Mucosa of descending colon (tissue), 3 donors: ENCODE measurements around the gene CTDSPL. TPM values are rescaled to one million over a fixed set of nuclear protein-coding genes. Genes with fewer than 3 reads are reported as not detected.

Experiments used
- ATAC-seq: fragments of 200-7000 bp; cut with Tn5 transposase; one replicate; pipeline ENCODE4 v1.9.1; 2020; ENCODE audit warnings: mild to moderate bottlenecking, moderate library complexity
- DNase-seq, 3 donors: peaks; one replicate each; pipeline ENCODE4 v3.0.0-alpha.2; 2020
- H3K36me3 ChIP-seq: fragments of 200-600 bp; one replicate; pipeline ENCODE4 v1.8.0; 2021; ENCODE audit warnings: low read depth, mild to moderate bottlenecking
- H3K4me1 ChIP-seq: fragments of 200-600 bp; one replicate; pipeline ENCODE4 v1.8.0; 2021; ENCODE audit warnings: low read depth, mild to moderate bottlenecking
- H3K4me3 ChIP-seq: fragments of 200-600 bp; one replicate; pipeline ENCODE4 v1.8.0; 2021; ENCODE audit warnings: mild to moderate bottlenecking
- H3K9me3 ChIP-seq: fragments of 200-600 bp; one replicate; pipeline ENCODE4 v1.8.0; 2021; ENCODE audit warnings: mild to moderate bottlenecking
- intact Hi-C, 2 donors: fragments of 100-400 bp; cut with DNase I in 1 of 2; cut with micrococcal nuclease in 1 of 2; formaldehyde crosslinking; loops; one replicate each; pipeline versions ENCODE4 v1.11.0 to v1.11.1; 2022; cut with DNase I, micrococcal nuclease
- total RNA-seq, 3 donors: library from RNA; stranded (reverse); fragmentation: NEBNext Ultra II Directional in 2 of 3; extraction: Animal tissue kit (Norgen Biotek cat#: 25700) in 2 of 3; gene quantifications; one replicate each; pipeline versions ENCODE4 v1.2.1 to v1.2.4, GENCODE V29; 2021 to 2023
- TF ChIP-seq, protein P1 (sequence below): fragments of 200-600 bp; IDR thresholded peaks from one replicate; pipeline ENCODE4 v1.8.0; 2022; ENCODE audit warnings: antibody characterized with exemption, mild to moderate bottlenecking
- donor health status: DM: no; HTN: no; CAD: no; lungs with moderate emphysema.
- donor health status: DM: no; HTN: no; CAD: no.
- donor health status: DM: no; HTN: yes; CAD: no.

The CTDSPL gene
- total RNA-seq, 3 donors from 2014 or later = 59.1 to 89.7 (median 88.1) TPM

DNA sequence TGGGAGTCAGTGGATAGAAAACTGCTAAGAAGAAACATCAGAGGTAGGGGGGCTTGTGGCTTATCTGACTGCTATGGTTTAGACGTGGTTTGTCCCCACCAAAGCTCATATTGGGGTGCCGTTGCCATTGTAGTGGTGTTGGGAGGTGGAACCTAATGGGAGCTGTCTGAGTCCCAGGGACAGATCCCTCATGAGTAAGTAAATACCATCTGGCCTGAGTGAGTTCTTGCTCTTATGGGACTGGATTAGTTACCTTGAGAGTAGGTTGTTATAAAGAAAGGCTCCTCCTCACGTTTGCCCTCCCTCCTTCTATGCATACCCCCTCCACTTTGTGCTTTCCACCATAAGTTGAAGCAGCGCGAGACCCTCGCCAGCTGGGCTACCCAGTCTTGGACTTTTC, 75.5 kb downstream of the CTDSPL start:
- H3K4me1 ChIP-seq = peaks cover 45% of the 10 kb centered on the region
- no peaks in the 10 kb centered on the region for H3K9me3 ChIP-seq
- H3K4me3 ChIP-seq = no peak overlapping the region
- intact Hi-C loops = no loop called here
- DNase-seq (no peak), ATAC-seq (no peak)
- TF ChIP-seq, protein P1, sequence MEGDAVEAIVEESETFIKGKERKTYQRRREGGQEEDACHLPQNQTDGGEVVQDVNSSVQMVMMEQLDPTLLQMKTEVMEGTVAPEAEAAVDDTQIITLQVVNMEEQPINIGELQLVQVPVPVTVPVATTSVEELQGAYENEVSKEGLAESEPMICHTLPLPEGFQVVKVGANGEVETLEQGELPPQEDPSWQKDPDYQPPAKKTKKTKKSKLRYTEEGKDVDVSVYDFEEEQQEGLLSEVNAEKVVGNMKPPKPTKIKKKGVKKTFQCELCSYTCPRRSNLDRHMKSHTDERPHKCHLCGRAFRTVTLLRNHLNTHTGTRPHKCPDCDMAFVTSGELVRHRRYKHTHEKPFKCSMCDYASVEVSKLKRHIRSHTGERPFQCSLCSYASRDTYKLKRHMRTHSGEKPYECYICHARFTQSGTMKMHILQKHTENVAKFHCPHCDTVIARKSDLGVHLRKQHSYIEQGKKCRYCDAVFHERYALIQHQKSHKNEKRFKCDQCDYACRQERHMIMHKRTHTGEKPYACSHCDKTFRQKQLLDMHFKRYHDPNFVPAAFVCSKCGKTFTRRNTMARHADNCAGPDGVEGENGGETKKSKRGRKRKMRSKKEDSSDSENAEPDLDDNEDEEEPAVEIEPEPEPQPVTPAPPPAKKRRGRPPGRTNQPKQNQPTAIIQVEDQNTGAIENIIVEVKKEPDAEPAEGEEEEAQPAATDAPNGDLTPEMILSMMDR = no peak
- no peaks in the 10 kb centered on the region for H3K36me3 ChIP-seq

DNA sequence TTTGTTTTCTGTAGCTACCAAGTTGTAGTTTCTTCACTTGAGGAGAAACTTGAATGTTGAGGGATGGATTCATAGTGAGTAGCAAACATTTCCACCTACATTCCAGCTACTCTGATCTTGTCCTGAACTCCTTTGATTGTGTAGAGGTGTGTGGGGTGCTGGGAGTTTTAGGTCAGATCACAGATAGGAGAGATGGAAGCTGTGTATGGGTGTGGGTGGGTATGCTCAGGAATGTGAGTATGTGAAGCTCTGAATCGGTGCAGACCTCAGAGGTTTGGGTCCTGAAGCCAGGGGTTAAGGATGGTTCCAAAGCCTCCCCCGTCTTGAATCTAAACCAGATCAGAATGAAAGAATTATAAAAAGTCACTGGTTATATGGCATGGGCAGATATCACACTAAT, 76.3 kb downstream of the CTDSPL start:
- DNase-seq = no peak
- TF ChIP-seq, protein P1 = no peak
- Histone ChIP-seq H3K4me1 (peaks cover 53% of the 10 kb centered on the region), H3K4me3 (no peak overlapping the region), H3K36me3 (no peaks in the 10 kb centered on the region), H3K9me3 (no peaks in the 10 kb centered on the region)
- ATAC-seq = no peak
- intact Hi-C loops = no loop called here

DNA sequence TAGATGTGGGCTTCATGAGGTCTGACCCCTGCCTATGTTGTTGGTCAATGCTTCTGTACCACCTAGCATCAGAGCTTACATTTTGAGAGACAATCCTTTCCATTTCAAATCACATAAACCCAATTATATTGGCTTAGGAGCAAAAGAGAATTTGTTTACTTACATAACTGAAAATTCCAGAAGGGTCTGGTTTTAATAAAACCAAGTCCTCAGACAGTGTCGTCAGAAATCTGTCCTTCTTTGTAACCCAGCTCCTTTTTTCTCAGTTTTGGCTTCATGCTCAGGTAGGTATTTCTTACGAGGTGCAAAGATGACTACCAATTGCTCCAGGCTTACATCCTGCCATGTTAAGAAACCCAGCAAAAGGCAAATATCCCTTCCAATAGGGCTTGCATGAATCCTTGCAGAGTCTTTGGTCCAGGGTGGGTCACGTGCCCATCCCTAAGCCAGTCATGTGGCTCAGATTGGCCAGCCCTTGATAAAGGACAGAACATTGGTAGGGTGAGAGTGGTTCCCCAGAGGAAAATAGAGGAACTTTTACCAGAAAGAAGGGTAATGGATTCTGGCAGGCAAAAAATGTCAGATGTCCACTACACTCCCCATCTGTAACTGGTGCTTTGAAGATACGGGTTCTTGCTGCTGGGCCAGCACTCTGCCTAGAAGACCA, 78.7 kb downstream of the CTDSPL start:
- no peak overlapping the region for H3K4me3 ChIP-seq
- DNase-seq (no peak), ATAC-seq (no peak)
- TF ChIP-seq, protein P1 = no peak
- peaks cover 57% of the 10 kb centered on the region for H3K4me1 ChIP-seq
- no peaks in the 10 kb centered on the region for H3K36me3 ChIP-seq
- intact Hi-C loops = no loop called here
- H3K9me3 ChIP-seq = no peaks in the 10 kb centered on the region

DNA sequence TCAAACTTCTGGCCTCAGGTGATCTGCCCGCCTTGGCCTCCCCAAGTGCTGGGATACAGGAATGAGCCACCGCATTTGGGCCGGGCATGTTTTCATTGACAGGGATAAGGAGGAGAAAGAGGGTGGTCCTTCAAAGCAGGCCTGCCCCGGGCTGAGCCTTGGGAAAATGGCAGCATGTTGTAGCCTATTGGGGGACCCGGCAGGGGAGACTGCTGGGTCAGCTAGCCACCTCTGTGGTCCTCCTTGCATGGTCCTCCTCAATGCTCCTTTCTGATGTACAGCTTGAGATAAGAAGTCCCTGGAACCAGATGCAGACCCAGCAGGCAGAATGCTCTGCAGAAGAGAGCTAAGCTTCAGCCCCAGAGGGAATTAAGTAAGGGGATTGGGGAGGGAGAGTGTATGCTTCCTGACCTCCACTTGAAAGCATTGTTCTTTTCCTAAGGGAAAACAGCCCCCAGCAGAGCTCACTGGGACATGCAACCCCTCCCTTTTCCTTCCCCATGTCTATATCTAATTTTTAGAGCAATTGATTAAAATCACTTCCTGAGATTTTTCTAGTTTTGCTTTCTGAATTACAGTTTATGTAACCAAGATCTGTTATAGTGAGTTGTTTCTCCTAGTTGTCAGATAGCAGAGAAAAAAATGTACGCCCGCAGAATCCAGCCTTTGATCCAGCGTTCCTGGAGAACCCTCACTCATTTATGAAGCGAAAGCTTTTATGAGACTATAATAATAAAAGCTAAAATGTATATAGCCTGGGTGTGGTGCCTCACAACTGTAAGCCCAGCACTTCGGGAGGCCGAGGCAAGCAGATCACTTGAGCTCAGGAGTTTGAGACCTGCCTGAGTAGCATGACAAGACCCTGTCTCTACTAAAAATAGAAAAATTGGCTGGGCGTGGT, 80.2 kb downstream of the CTDSPL start:
- DNase-seq = peak; percentile 65 to 68 (median 65)
- peak; percentile 83 for ATAC-seq
- Histone ChIP-seq H3K4me1 (peaks cover 53% of the 10 kb centered on the region), H3K36me3 (no peaks in the 10 kb centered on the region), H3K9me3 (no peaks in the 10 kb centered on the region), H3K4me3 (no peak overlapping the region)
- intact Hi-C loops = no loop called here
- TF ChIP-seq, protein P1 = no peak

DNA sequence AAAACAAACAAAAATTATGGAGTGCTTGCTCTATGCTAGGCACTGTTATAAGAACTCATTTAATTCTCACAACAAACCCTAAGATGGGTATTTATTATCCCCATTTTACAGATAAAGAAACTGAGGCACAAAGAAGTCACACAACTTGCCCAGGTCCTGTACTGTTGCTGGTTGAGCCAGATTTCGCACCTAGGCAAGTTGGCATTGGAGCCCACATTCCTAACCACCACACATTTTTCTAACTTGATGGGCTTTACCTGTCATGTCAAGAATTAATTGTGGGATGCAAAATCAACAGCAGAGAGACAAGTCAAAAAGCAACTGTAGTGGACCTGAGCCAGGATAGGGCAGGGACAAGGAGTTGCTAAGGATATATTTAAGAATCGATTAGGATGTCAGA, 81.0 kb downstream of the CTDSPL start:
- DNase-seq (no peak), ATAC-seq (no peak)
- Histone ChIP-seq H3K9me3 (no peaks in the 10 kb centered on the region), H3K4me1 (peaks cover 50% of the 10 kb centered on the region), H3K36me3 (no peaks in the 10 kb centered on the region), H3K4me3 (no peak overlapping the region)
- TF ChIP-seq, protein P1 = no peak
- intact Hi-C loops = no loop called here
